CD14-positive monocyte (primary cell): Measurements from ENCODE around the gene LCP1. TPM values are rescaled to one million over a fixed set of nuclear protein-coding genes. Genes with fewer than 3 reads are reported as not detected.

Experiments used
- DNase-seq, 3 donors: peaks; one replicate each; pipeline ENCODE4 v3.0.0-alpha.2; 2011 to 2022
- H2AFZ ChIP-seq: 2 replicates; pipeline ENCODE4 v1.6.0; 2012; ENCODE audit warnings: mild to moderate bottlenecking, low read depth, low read length, inconsistent platforms; ENCODE audit not compliant: insufficient read depth, poor library complexity, severe bottlenecking
- H3K27ac ChIP-seq, 2 donors: 1 replicate in 1 of 2; 2 replicates in 1 of 2; pipeline ENCODE4 v1.5.1; 2012 to 2013; ENCODE audit warnings: low read length in 2 of 2, control low read depth in 1 of 2, inconsistent platforms in 1 of 2, low read depth in 1 of 2, mild to moderate bottlenecking in 1 of 2
- H3K27me3 ChIP-seq, 2 donors: one replicate each; pipeline versions ENCODE4 v1.6.0 to v1.6.1; 2011 to 2013; ENCODE audit warnings: low read length in 2 of 2; ENCODE audit not compliant: control insufficient read depth in 2 of 2, insufficient read depth in 2 of 2
- H3K36me3 ChIP-seq, 2 donors: replicated peaks in 1 of 2; 1 replicate in 1 of 2; 2 replicates in 1 of 2; pipeline versions ENCODE4 v1.5.1 to v1.6.1; 2012 to 2013; ENCODE audit warnings: low read length in 2 of 2, control low read depth in 1 of 2, inconsistent platforms in 1 of 2, mild to moderate bottlenecking in 1 of 2; ENCODE audit not compliant: insufficient read depth in 2 of 2, control insufficient read depth in 1 of 2
- H3K4me1 ChIP-seq, 2 donors: 1 replicate in 1 of 2; 2 replicates in 1 of 2; pipeline versions ENCODE4 v1.5.1 to v1.6.1; 2012 to 2013; ENCODE audit warnings: low read length in 2 of 2, control low read depth in 1 of 2, inconsistent platforms in 1 of 2, mild to moderate bottlenecking in 1 of 2, moderate library complexity in 1 of 2; ENCODE audit not compliant: insufficient read depth in 2 of 2, control insufficient read depth in 1 of 2
- H3K4me2 ChIP-seq: replicated peaks from 2 replicates; pipeline ENCODE3; 2012; ENCODE audit warnings: low read length, moderate library complexity, mild to moderate bottlenecking; ENCODE audit not compliant: poor library complexity, severe bottlenecking; ENCODE audit errors: extremely low read depth
- H3K4me3 ChIP-seq, 3 experiments: fragments of 200-600 bp in 1 of 3; sonication (generic) in 1 of 3; replicated peaks in 1 of 3; 1 replicate in 2 of 3; 2 replicates in 1 of 3; pipeline ENCODE4 v1.5.1; 2011 to 2013; ENCODE audit warnings: low read length in 3 of 3, mild to moderate bottlenecking in 3 of 3, control low read depth in 2 of 3, low read depth in 2 of 3, inconsistent platforms in 1 of 3, moderate library complexity in 1 of 3
- H3K79me2 ChIP-seq: 2 replicates; pipeline ENCODE4 v1.6.0; 2012; ENCODE audit warnings: mild to moderate bottlenecking, control low read depth, inconsistent platforms, low read length, moderate library complexity; ENCODE audit not compliant: insufficient read depth
- H3K9ac ChIP-seq: 2 replicates; pipeline ENCODE4 v1.6.0; 2017; ENCODE audit warnings: low read length, mild to moderate bottlenecking; ENCODE audit not compliant: insufficient read depth, poor library complexity, severe bottlenecking
- H3K9me3 ChIP-seq, 2 donors: replicated peaks in 1 of 2; 1 replicate in 1 of 2; 2 replicates in 1 of 2; pipeline versions ENCODE4 v1.5.1 to v1.6.1; 2012 to 2013; ENCODE audit warnings: low read length in 2 of 2, control low read depth in 1 of 2; ENCODE audit not compliant: control insufficient read depth in 1 of 2, insufficient read depth in 1 of 2
- H4K20me1 ChIP-seq: 2 replicates; pipeline ENCODE4 v1.6.0; 2012; ENCODE audit warnings: mild to moderate bottlenecking, low read length, control low read depth, moderate library complexity; ENCODE audit not compliant: insufficient read depth
- H3K27ac Mint-ChIP-seq, 7 donors: one replicate each; pipeline ENCODE4 v1.8.0; 2020; ENCODE audit warnings: mild to moderate bottlenecking in 7 of 7, mixed read lengths in 7 of 7, moderate library complexity in 6 of 7, inconsistent platforms in 2 of 7
- H3K27me3 Mint-ChIP-seq, 3 donors: one replicate each; pipeline ENCODE4 v1.8.0; 2021 to 2022; ENCODE audit warnings: low read depth in 3 of 3, mild to moderate bottlenecking in 3 of 3, mixed read lengths in 3 of 3, moderate library complexity in 3 of 3, inconsistent platforms in 1 of 3
- H3K36me3 Mint-ChIP-seq, 2 donors: one replicate each; pipeline ENCODE4 v1.8.0; 2020; ENCODE audit warnings: mixed read lengths in 2 of 2, inconsistent platforms in 1 of 2, mild to moderate bottlenecking in 1 of 2
- H3K4me1 Mint-ChIP-seq: one replicate; pipeline ENCODE4 v1.8.0; 2020; ENCODE audit warnings: mild to moderate bottlenecking, mixed read lengths
- H3K4me3 Mint-ChIP-seq, 2 donors: one replicate each; pipeline ENCODE4 v1.8.0; 2020; ENCODE audit warnings: mild to moderate bottlenecking in 2 of 2, mixed read lengths in 2 of 2, moderate library complexity in 1 of 2
- H3K9me3 Mint-ChIP-seq, 7 donors: one replicate each; pipeline ENCODE4 v1.8.0; 2020 to 2022; ENCODE audit warnings: mixed read lengths in 7 of 7, mild to moderate bottlenecking in 6 of 7, moderate library complexity in 6 of 7, inconsistent platforms in 2 of 7
- CTCF ChIP-seq: fragments of 200-600 bp; IDR thresholded peaks from one replicate; pipeline ENCODE4 v1.8.0; 2022; ENCODE audit warnings: antibody characterized with exemption, mild to moderate bottlenecking
- WGBS: methylation state at CpG from one replicate; pipeline ENCODE4 v1.1.5; 2013; ENCODE audit warnings: missing lambda C conversion rate; ENCODE audit not compliant: insufficient coverage; 5-methylcytosine and 5-hydroxymethylcytosine counted together
- intact Hi-C, 2 donors: fragments of 100-400 bp; cut with micrococcal nuclease; formaldehyde crosslinking; loops; one replicate each; pipeline versions ENCODE4 v1.15.0 to v1.15.1; 2023
- polyA plus RNA-seq, 3 donors: library from polyadenylated mRNA; depleted of rRNA in 1 of 3; unstranded in 2 of 3; stranded (reverse) in 1 of 3; fragments of 300-500 nt in 2 of 3; fragments of >200 nt in 1 of 3; fragmentation: Illumina TruSeq in 2 of 3; gene quantifications; 1 replicate in 2 of 3; 2 replicates in 1 of 3; pipeline ENCODE4 v1.2.3, GENCODE V29; 2012 to 2021

The LCP1 gene
- polyA plus RNA-seq, 3 donors, result 653 to 2,003 (median 1,636) TPM

GRCh38 chr13:46088821-46089562 lies 93.0 kb downstream of the LCP1 start:
- no peak for DNase-seq
- no peak for TF ChIP-seq CTCF
- no peaks in the 10 kb centered on the region for H3K36me3 ChIP-seq
- H4K20me1 ChIP-seq, result no peaks in the 10 kb centered on the region
- H3K27ac ChIP-seq, result no peak overlapping the region
- peaks cover 0 to 6% (median 2%) of the 10 kb centered on the region in 3 donors for H3K27me3 Mint-ChIP-seq
- no peak overlapping the region for H3K4me3 ChIP-seq
- peaks cover 7% of the 10 kb centered on the region for H3K4me1 Mint-ChIP-seq
- intact Hi-C loops, result no loop called here
- WGBS, result 96% methylated on average over 3 of the region's 5 CpGs
- peaks cover 0 to 2% (median 0%) of the 10 kb centered on the region in 7 donors for H3K9me3 Mint-ChIP-seq
- H3K36me3 Mint-ChIP-seq, result no peaks in the 10 kb centered on the region
- no peaks in the 10 kb centered on the region for H3K4me1 ChIP-seq
- H3K4me3 Mint-ChIP-seq, result no peak overlapping the region
- H3K79me2 ChIP-seq, result no peaks in the 10 kb centered on the region
- H3K9me3 ChIP-seq, result no peaks in the 10 kb centered on the region
- H3K4me2 ChIP-seq, result no peak overlapping the region
- no peaks in the 10 kb centered on the region for H3K27me3 ChIP-seq
- H2AFZ ChIP-seq, result no peak overlapping the region
- H3K9ac ChIP-seq, result no peak overlapping the region
- no peak overlapping the region for H3K27ac Mint-ChIP-seq

GRCh38 chr13:46087481-46087880 lies 94.5 kb downstream of the LCP1 start:
- Histone ChIP-seq H3K4me3 (no peak overlapping the region), H4K20me1 (no peaks in the 10 kb centered on the region), H3K27me3 (no peaks in the 10 kb centered on the region), H3K4me1 (no peaks in the 10 kb centered on the region), H3K9ac (no peak overlapping the region), H3K36me3 (no peaks in the 10 kb centered on the region), H3K27ac (no peak overlapping the region), H2AFZ (no peak overlapping the region), H3K9me3 (no peaks in the 10 kb centered on the region), H3K79me2 (no peaks in the 10 kb centered on the region), H3K4me2 (no peak overlapping the region)
- peaks cover 0 to 6% (median 2%) of the 10 kb centered on the region in 3 donors for H3K27me3 Mint-ChIP-seq
- no peak overlapping the region for H3K4me3 Mint-ChIP-seq
- H3K9me3 Mint-ChIP-seq, result no peaks in the 10 kb centered on the region
- H3K27ac Mint-ChIP-seq, result no peak overlapping the region
- peaks cover 7% of the 10 kb centered on the region for H3K4me1 Mint-ChIP-seq
- intact Hi-C loops, result no loop called here
- no peak for TF ChIP-seq CTCF
- H3K36me3 Mint-ChIP-seq, result no peaks in the 10 kb centered on the region
- peak in 2 of 3 donors; percentile 2 to 20 for DNase-seq
